ENCODE results near the gene ADGRD1. TPM values are rescaled to one million over a fixed set of nuclear protein-coding genes. Genes with fewer than 3 reads are reported as not detected.

The ADGRD1 gene
- total and polyA plus RNA-seq, 4 donors, result 2.1 to 97.6 (median 31.0) TPM

GRCh38 chr12:131153956-131154355 lies 200.2 kb downstream of the ADGRD1 start:
- no peak for ATAC-seq (ENCODE audit: low FRiP score)

GRCh38 chr12:131155131-131155530 lies 201.4 kb downstream of the ADGRD1 start:
- Histone ChIP-seq H3K4me1 (ENCODE audit: control insufficient read depth in 1 of 2, insufficient read depth in 2 of 2, low read length in 2 of 2) (no peaks in the 10 kb centered on the region), H3K4me3 (ENCODE audit: low read length in 2 of 2) (no peak overlapping the region), H3K9me3 (ENCODE audit: control insufficient read depth, low read length) (peaks cover 4% of the 10 kb centered on the region), H3K27ac (ENCODE audit: low read depth in 1 of 2, low read length in 2 of 2) (no peak overlapping the region), H3K27me3 (ENCODE audit: control insufficient read depth in 1 of 2, insufficient read depth in 2 of 2, low read length in 1 of 2) (no peaks in the 10 kb centered on the region), H3K36me3 (ENCODE audit: control insufficient read depth in 1 of 2, insufficient read depth in 2 of 2, low read length in 1 of 2) (no peaks in the 10 kb centered on the region)
- 59 to 73% methylated on average over 6 of the region's 6 CpGs for WGBS, 2 donors
- intact Hi-C loops (cut with DNase I), result no loop called here
- ATAC-seq (ENCODE audit: low FRiP score) (no peak), DNase-seq (no peak)

More at GRCh38 chr12:131153956-131154355, 200.2 kb downstream of the ADGRD1 start:
- Histone ChIP-seq H3K27ac (ENCODE audit: low read depth in 1 of 2, low read length in 2 of 2) (no peak overlapping the region), H3K36me3 (ENCODE audit: control insufficient read depth in 1 of 2, insufficient read depth in 2 of 2, low read length in 1 of 2) (no peaks in the 10 kb centered on the region), H3K9me3 (ENCODE audit: control insufficient read depth, low read length) (peaks cover 4% of the 10 kb centered on the region), H3K27me3 (ENCODE audit: control insufficient read depth in 1 of 2, insufficient read depth in 2 of 2, low read length in 1 of 2) (no peaks in the 10 kb centered on the region), H3K4me3 (ENCODE audit: low read length in 2 of 2) (no peak overlapping the region), H3K4me1 (ENCODE audit: control insufficient read depth in 1 of 2, insufficient read depth in 2 of 2, low read length in 2 of 2) (no peaks in the 10 kb centered on the region)
- intact Hi-C loops (cut with DNase I), result no loop called here
- WGBS, 2 donors, result 82 to 90% methylated on average over 5 of the region's 5 CpGs
- no peak for DNase-seq

GRCh38 chr12:131157743-131158142 lies 204.0 kb downstream of the ADGRD1 start:
- Histone ChIP-seq H3K36me3 (ENCODE audit: control insufficient read depth in 1 of 2, insufficient read depth in 2 of 2, low read length in 1 of 2) (no peaks in the 10 kb centered on the region), H3K27ac (ENCODE audit: low read depth in 1 of 2, low read length in 2 of 2) (no peak overlapping the region), H3K4me1 (ENCODE audit: control insufficient read depth in 1 of 2, insufficient read depth in 2 of 2, low read length in 2 of 2) (no peaks in the 10 kb centered on the region), H3K27me3 (ENCODE audit: control insufficient read depth in 1 of 2, insufficient read depth in 2 of 2, low read length in 1 of 2) (no peaks in the 10 kb centered on the region), H3K4me3 (ENCODE audit: low read length in 2 of 2) (no peak overlapping the region), H3K9me3 (ENCODE audit: control insufficient read depth, low read length) (peaks cover 6% of the 10 kb centered on the region)
- 84 to 86% methylated on average over 4 of the region's 4 CpGs for WGBS, 2 donors
- ATAC-seq (ENCODE audit: low FRiP score) (no peak), DNase-seq (no peak)
- intact Hi-C loops (cut with DNase I), result no loop called here

GRCh38 chr12:131159660-131160059 lies 206.0 kb downstream of the ADGRD1 start:
- ATAC-seq (ENCODE audit: low FRiP score) (no peak), DNase-seq (no peak)
- Histone ChIP-seq H3K4me1 (ENCODE audit: control insufficient read depth in 1 of 2, insufficient read depth in 2 of 2, low read length in 2 of 2) (no peaks in the 10 kb centered on the region), H3K27ac (ENCODE audit: low read depth in 1 of 2, low read length in 2 of 2) (no peak overlapping the region), H3K36me3 (ENCODE audit: control insufficient read depth in 1 of 2, insufficient read depth in 2 of 2, low read length in 1 of 2) (no peaks in the 10 kb centered on the region), H3K27me3 (ENCODE audit: control insufficient read depth in 1 of 2, insufficient read depth in 2 of 2, low read length in 1 of 2) (no peaks in the 10 kb centered on the region), H3K4me3 (ENCODE audit: low read length in 2 of 2) (no peak overlapping the region), H3K9me3 (ENCODE audit: control insufficient read depth, low read length) (peaks cover 2% of the 10 kb centered on the region)
- intact Hi-C loops (cut with DNase I), result no loop called here
- WGBS, 2 donors, result 24 to 32% methylated on average over 3 of the region's 3 CpGs

GRCh38 chr12:131162113-131162512 lies 208.4 kb downstream of the ADGRD1 start:
- DNase-seq (no peak), ATAC-seq (ENCODE audit: low FRiP score) (no peak)
- Histone ChIP-seq H3K4me1 (ENCODE audit: control insufficient read depth in 1 of 2, insufficient read depth in 2 of 2, low read length in 2 of 2) (no peaks in the 10 kb centered on the region), H3K4me3 (ENCODE audit: low read length in 2 of 2) (no peak overlapping the region), H3K27ac (ENCODE audit: low read depth in 1 of 2, low read length in 2 of 2) (no peak overlapping the region), H3K36me3 (ENCODE audit: control insufficient read depth in 1 of 2, insufficient read depth in 2 of 2, low read length in 1 of 2) (no peaks in the 10 kb centered on the region), H3K9me3 (ENCODE audit: control insufficient read depth, low read length) (peaks cover 2% of the 10 kb centered on the region), H3K27me3 (ENCODE audit: control insufficient read depth in 1 of 2, insufficient read depth in 2 of 2, low read length in 1 of 2) (no peaks in the 10 kb centered on the region)
- 83% methylated on average over 3 of the region's 3 CpGs for WGBS, 2 donors
- intact Hi-C loops (cut with DNase I), result no loop called here

GRCh38 chr12:131163189-131163738 lies 209.6 kb downstream of the ADGRD1 start:
- no peak overlapping the region for H3K27ac ChIP-seq (ENCODE audit: low read depth in 1 of 2, low read length in 2 of 2)
- H3K27me3 ChIP-seq (ENCODE audit: control insufficient read depth in 1 of 2, insufficient read depth in 2 of 2, low read length in 1 of 2), result no peaks in the 10 kb centered on the region
- H3K4me1 ChIP-seq (ENCODE audit: control insufficient read depth in 1 of 2, insufficient read depth in 2 of 2, low read length in 2 of 2), result no peaks in the 10 kb centered on the region
- 76 to 79% methylated on average over 44 to 46 of the region's 46 CpGs for WGBS, 2 donors
- ATAC-seq (ENCODE audit: low FRiP score), result no peak
- H3K36me3 ChIP-seq (ENCODE audit: control insufficient read depth in 1 of 2, insufficient read depth in 2 of 2, low read length in 1 of 2), result no peaks in the 10 kb centered on the region
- intact Hi-C loops (cut with DNase I), result no loop called here
- peaks cover 2% of the 10 kb centered on the region for H3K9me3 ChIP-seq (ENCODE audit: control insufficient read depth, low read length)
- no peak overlapping the region for H3K4me3 ChIP-seq (ENCODE audit: low read length in 2 of 2)
- no peak for DNase-seq

- intact Hi-C loops (cut with DNase I), result no loop called here
- Histone ChIP-seq H3K36me3 (ENCODE audit: control insufficient read depth in 1 of 2, insufficient read depth in 2 of 2, low read length in 1 of 2) (no peaks in the 10 kb centered on the region), H3K4me1 (ENCODE audit: control insufficient read depth in 1 of 2, insufficient read depth in 2 of 2, low read length in 2 of 2) (no peaks in the 10 kb centered on the region), H3K4me3 (ENCODE audit: low read length in 2 of 2) (no peak overlapping the region), H3K27ac (ENCODE audit: low read depth in 1 of 2, low read length in 2 of 2) (no peak overlapping the region), H3K27me3 (ENCODE audit: control insufficient read depth in 1 of 2, insufficient read depth in 2 of 2, low read length in 1 of 2) (no peaks in the 10 kb centered on the region), H3K9me3 (ENCODE audit: control insufficient read depth, low read length) (peaks cover 2% of the 10 kb centered on the region)
- DNase-seq, result no peak
- WGBS, 2 donors, result 93 to 95% methylated on average over 17 to 25 of the region's 34 CpGs
- no peak for ATAC-seq (ENCODE audit: low FRiP score)
Observed at GRCh38 chr12:131164096-131164872, 210.6 kb downstream of the ADGRD1 start.

- no peaks in the 10 kb centered on the region for H3K36me3 ChIP-seq (ENCODE audit: control insufficient read depth in 1 of 2, insufficient read depth in 2 of 2, low read length in 1 of 2)
- H3K4me1 ChIP-seq (ENCODE audit: control insufficient read depth in 1 of 2, insufficient read depth in 2 of 2, low read length in 2 of 2), result no peaks in the 10 kb centered on the region
- peaks cover 2% of the 10 kb centered on the region for H3K9me3 ChIP-seq (ENCODE audit: control insufficient read depth, low read length)
- DNase-seq (no peak), ATAC-seq (ENCODE audit: low FRiP score) (no peak)
- no peaks in the 10 kb centered on the region for H3K27me3 ChIP-seq (ENCODE audit: control insufficient read depth in 1 of 2, insufficient read depth in 2 of 2, low read length in 1 of 2)
- no peak overlapping the region for H3K4me3 ChIP-seq (ENCODE audit: low read length in 2 of 2)
- intact Hi-C loops (cut with DNase I), result no loop called here
- no peak overlapping the region for H3K27ac ChIP-seq (ENCODE audit: low read depth in 1 of 2, low read length in 2 of 2)
- 72 to 83% methylated on average over 1 of the region's 1 CpG for WGBS, 2 donors
Observed at GRCh38 chr12:131166717-131167116, 213.0 kb downstream of the ADGRD1 start.

GRCh38 chr12:131167334-131167733 lies 213.6 kb downstream of the ADGRD1 start:
- peaks cover 2% of the 10 kb centered on the region for H3K9me3 ChIP-seq (ENCODE audit: control insufficient read depth, low read length)
- H3K27me3 ChIP-seq (ENCODE audit: control insufficient read depth in 1 of 2, insufficient read depth in 2 of 2, low read length in 1 of 2), result no peaks in the 10 kb centered on the region
- intact Hi-C loops (cut with DNase I), result no loop called here
- H3K4me1 ChIP-seq (ENCODE audit: control insufficient read depth in 1 of 2, insufficient read depth in 2 of 2, low read length in 2 of 2), result no peaks in the 10 kb centered on the region
- no peak overlapping the region for H3K27ac ChIP-seq (ENCODE audit: low read depth in 1 of 2, low read length in 2 of 2)
- peak; percentile 21 for ATAC-seq (ENCODE audit: low FRiP score)
- no peaks in the 10 kb centered on the region for H3K36me3 ChIP-seq (ENCODE audit: control insufficient read depth in 1 of 2, insufficient read depth in 2 of 2, low read length in 1 of 2)
- WGBS, 2 donors, result 25 to 35% methylated on average over 5 of the region's 5 CpGs
- no peak for DNase-seq
- no peak overlapping the region for H3K4me3 ChIP-seq (ENCODE audit: low read length in 2 of 2)

Data from aorta (tissue), 5 donors.